Renal cortex interstitium (tissue), 15 donors: ENCODE data around the gene INSM2. TPM values are rescaled to one million over a fixed set of nuclear protein-coding genes. Genes with fewer than 3 reads are reported as not detected.

ENCODE experiments used
- DNase-seq, 11 donors: peaks; one replicate each; pipeline ENCODE4 v3.0.0-alpha.2; 2013; ENCODE audit warnings: low read depth in 9 of 11, low spot score in 4 of 11; ENCODE audit errors: extremely low read depth in 1 of 11
- long read RNA-seq, 16 experiments: transcript quantifications; one replicate each; lab custom pipeline, GENCODE V29; 2026
- polyA plus RNA-seq, 3 donors: library from polyadenylated mRNA; unstranded; fragments of 120-200 nt; gene quantifications; one replicate each; pipeline ENCODE4 v1.2.1, GENCODE V29; 2013; ENCODE audit not compliant: insufficient read length in 3 of 3

INSM2 gene
- polyA plus RNA-seq: not detected
- long read RNA-seq, donor 1: 0 reads
- long read RNA-seq, donor 2: 0 reads
- long read RNA-seq, donor 3: 0 reads
- long read RNA-seq, donor 4: 0 reads
- long read RNA-seq, donor 5: 0 reads
- long read RNA-seq, donor 6: 0 reads
- long read RNA-seq, donor 7: 0 reads
- long read RNA-seq, donor 8: 0 reads
- long read RNA-seq, donor 9: 0 reads
- long read RNA-seq, donor 10: 0 reads
- long read RNA-seq, donor 11: 0 reads
- long read RNA-seq, donor 12: 0 reads
- long read RNA-seq, donor 13: 0 reads
- long read RNA-seq, donor 14: 0 reads
- long read RNA-seq, donor 15: 0 reads
- long read RNA-seq, donor 16: 0 reads

GRCh38 chr14:35533357-35534207 is at the start of gene INSM2:
Gene INSM2 (plus strand): TSS chr14:35534164. CDS start chr14:35534253, 89 bp downstream.
- DNase-seq: peak in 6 of 11 donors; percentile 5 to 50 (median 36)

- no peak for DNase-seq
These were observed 41.4 kb upstream of the INSM2 start for GRCh38 chr14:35492569-35493014.

- no peak for DNase-seq
These were observed 38.7 kb upstream of the INSM2 start for GRCh38 chr14:35495278-35495677.

- no peak for DNase-seq
These were observed 34.8 kb upstream of the INSM2 start for GRCh38 chr14:35499180-35499579.

GRCh38 chr14:35503646-35504045 is 30.3 kb upstream of the INSM2 start:
- no peak for DNase-seq

GRCh38 chr14:35504260-35504659 is 29.7 kb upstream of the INSM2 start:
- DNase-seq: no peak

GRCh38 chr14:35506461-35506860 is 27.5 kb upstream of the INSM2 start:
- no peak for DNase-seq

- no peak for DNase-seq
These were observed 27.0 kb upstream of the INSM2 start for GRCh38 chr14:35506927-35507326.

- DNase-seq: no peak
These were observed 24.1 kb upstream of the INSM2 start for GRCh38 chr14:35509846-35510245.

- DNase-seq: no peak
These were observed 21.2 kb upstream of the INSM2 start for GRCh38 chr14:35512765-35513164.

- DNase-seq: no peak
These were observed 18.0 kb upstream of the INSM2 start for GRCh38 chr14:35515916-35516315.

- no peak for DNase-seq
These were observed 14.0 kb upstream of the INSM2 start for GRCh38 chr14:35519986-35520385.

- DNase-seq: no peak
These were observed 8.3 kb upstream of the INSM2 start for GRCh38 chr14:35525695-35526094.

- no peak for DNase-seq
These were observed 7.0 kb upstream of the INSM2 start for GRCh38 chr14:35526962-35527361.

GRCh38 chr14:35531960-35532747 is 1.8 kb upstream of the INSM2 start:
- no peak for DNase-seq

GRCh38 chr14:35532783-35533356 is 1.1 kb upstream of the INSM2 start:
- no peak for DNase-seq

- DNase-seq: no peak
These were observed 376 bp downstream of the INSM2 start for GRCh38 chr14:35534208-35534872.

- DNase-seq: peak; percentile 43 to 79 (median 68)
These were observed 1.0 kb downstream of the INSM2 start for GRCh38 chr14:35534873-35535482.
